GM12878 (cell line): ENCODE measurements around the gene LRRC3. TPM values are rescaled to one million over a fixed set of nuclear protein-coding genes. Genes with fewer than 3 reads are reported as not detected.

Experiments
- ATAC-seq: fragments of 200-7000 bp; cut with Tn5 transposase; 3 replicates; pipeline ENCODE4 v1.9.1; 2020; ENCODE audit warnings: mild to moderate bottlenecking, moderate library complexity
- BruUV-seq: library from RNA; stranded (reverse); fragments of 400-500 nt; replicated peaks from 2 replicates; lab custom pipeline; 2021; lab: Mats Ljungman, UMichigan
- CTCF ChIA-PET: fragments of 300-600 bp; sonication (Branson Sonifier 250); formaldehyde crosslinking; extraction: SDS; loops from one replicate; lab custom pipeline; 2021; ENCODE audit warnings: inconsistent platforms; lab: Yijun Ruan, JAX
- POLR2A ChIA-PET: fragments of 350-600 bp; formaldehyde crosslinking; extraction: SDS; loops from one replicate; lab custom pipeline; 2021; ENCODE audit warnings: inconsistent platforms; lab: Charles Lee
- RAD21 ChIA-PET: fragments of 300-600 bp; sonication (Branson Sonifier 250); formaldehyde crosslinking; loops from one replicate; lab custom pipeline; 2023; ENCODE audit warnings: antibody characterized with exemption; ENCODE audit not compliant: unreplicated experiment; lab: Charles Lee
- SMC1A ChIA-PET: fragments of 300-600 bp; sonication (Branson Sonifier 250); formaldehyde crosslinking; loops from one replicate; lab custom pipeline; 2023; ENCODE audit not compliant: unreplicated experiment, uncharacterized antibody; lab: Charles Lee
- DNase-seq: peaks from one replicate; pipeline ENCODE4 v3.0.0-alpha.2; 2011; ENCODE audit warnings: low read depth, low spot score
- FAIRE-seq: peaks from 3 replicates; lab custom pipeline; 2011; peaks lifted over from hg19 to GRCh38; lab: Jason Lieb, UNC
- H2AFZ ChIP-seq: 2 replicates; pipeline ENCODE4 v1.6.0; 2011; ENCODE audit warnings: low read depth, low read length, control low read depth; ENCODE audit not compliant: control insufficient read depth
- H3K27ac ChIP-seq: 2 replicates; pipeline ENCODE4 v1.5.1; 2011; ENCODE audit warnings: control low read depth; ENCODE audit not compliant: control insufficient read depth, insufficient read depth
- H3K27me3 ChIP-seq, 2 experiments: replicated peaks in 1 of 2; 2 replicates each; pipeline versions ENCODE4 v1.6.0 to v1.6.1; 2011; ENCODE audit warnings: low read length in 1 of 2; ENCODE audit not compliant: control insufficient read depth in 2 of 2, insufficient read depth in 2 of 2
- H3K36me3 ChIP-seq, 2 experiments: 2 replicates each; pipeline ENCODE4 v1.5.1; 2011; ENCODE audit warnings: low read length in 1 of 2; ENCODE audit not compliant: control insufficient read depth in 2 of 2, insufficient read depth in 2 of 2
- H3K4me1 ChIP-seq: 2 replicates; pipeline ENCODE4 v1.6.1; 2011; ENCODE audit warnings: mild to moderate bottlenecking, low read length, moderate library complexity, mixed read lengths; ENCODE audit not compliant: control insufficient read depth, insufficient read depth
- H3K4me2 ChIP-seq: 2 replicates; pipeline ENCODE4 v1.6.0; 2011; ENCODE audit warnings: control low read depth; ENCODE audit not compliant: control insufficient read depth, insufficient read depth
- H3K4me3 ChIP-seq: fragments of 200-600 bp; sonication (generic); 2 replicates; pipeline ENCODE4 v1.5.1; 2016
- H3K79me2 ChIP-seq: 2 replicates; pipeline ENCODE4 v1.6.0; 2011; ENCODE audit warnings: low read length; ENCODE audit not compliant: control insufficient read depth, insufficient read depth
- H3K9ac ChIP-seq: 2 replicates; pipeline ENCODE4 v1.8.0; 2011; ENCODE audit warnings: low read length, control low read depth, mixed read lengths; ENCODE audit not compliant: control insufficient read depth, insufficient read depth
- H3K9me3 ChIP-seq: replicated peaks from 3 replicates; pipeline ENCODE4 v1.5.1; 2011; ENCODE audit warnings: mild to moderate bottlenecking, low read length; ENCODE audit not compliant: control insufficient read depth, insufficient read depth
- H4K20me1 ChIP-seq: 2 replicates; pipeline ENCODE4 v1.6.0; 2011; ENCODE audit not compliant: control insufficient read depth, insufficient read depth
- E4F1 ChIP-seq: fragments of 450-650 bp; IDR thresholded peaks from 2 replicates; pipeline ENCODE4 v1.6.1; 2018; ENCODE audit warnings: borderline replicate concordance, mild to moderate bottlenecking; ENCODE audit not compliant: partially characterized antibody
- EGR1 ChIP-seq, 2 experiments: IDR thresholded peaks; 1 replicate in 1 of 2; 2 replicates in 1 of 2; pipeline ENCODE4 v1.6.1; 2011 to 2012; ENCODE audit warnings: low read depth in 2 of 2, low read length in 2 of 2, borderline replicate concordance in 1 of 2, mild to moderate bottlenecking in 1 of 2, moderate library complexity in 1 of 2
- ESRRA ChIP-seq: IDR thresholded peaks from 2 replicates; pipeline ENCODE4 v1.6.1; 2012; ENCODE audit warnings: mild to moderate bottlenecking, low read length, improper control_type of control experiment
- FOXK2 ChIP-seq: fragments of 450-650 bp; IDR thresholded peaks from 2 replicates; pipeline ENCODE4 v1.6.1; 2017; ENCODE audit warnings: mild to moderate bottlenecking, moderate library complexity
- IKZF1 ChIP-seq: fragments of 450-650 bp; conservative IDR thresholded peaks from 2 replicates; pipeline ENCODE4 v1.6.1; 2017; ENCODE audit warnings: antibody characterized with exemption, mild to moderate bottlenecking
- JUND ChIP-seq: IDR thresholded peaks from 2 replicates; pipeline ENCODE4 v1.6.1; 2012; ENCODE audit warnings: low read depth, mild to moderate bottlenecking, low read length, improper control_type of control experiment, moderate library complexity
- MEF2B ChIP-seq: fragments of 450-650 bp; IDR thresholded peaks from 2 replicates; pipeline ENCODE4 v1.6.1; 2018; ENCODE audit warnings: mild to moderate bottlenecking, moderate library complexity; ENCODE audit not compliant: partially characterized antibody, poor library complexity, severe bottlenecking
- NFYA ChIP-seq: IDR thresholded peaks from 2 replicates; pipeline ENCODE4 v1.6.1; 2011; ENCODE audit warnings: low read depth, mild to moderate bottlenecking, low read length, improper control_type of control experiment, borderline replicate concordance
- SP1 ChIP-seq: IDR thresholded peaks from one replicate; pipeline ENCODE4 v1.6.1; 2011; ENCODE audit warnings: low read depth, low read length
- SREBF1 ChIP-seq: IDR thresholded peaks from 2 replicates; pipeline ENCODE4 v1.6.1; 2012; ENCODE audit warnings: mild to moderate bottlenecking, low read length
- TAF1 ChIP-seq: IDR thresholded peaks from 2 replicates; pipeline ENCODE4 v1.6.1; 2011; ENCODE audit warnings: mild to moderate bottlenecking, low read depth, low read length, borderline replicate concordance
- TCF12 ChIP-seq: IDR thresholded peaks from 2 replicates; pipeline ENCODE4 v1.6.1; 2011; ENCODE audit warnings: low read depth, mild to moderate bottlenecking, low read length
- YY1 ChIP-seq: IDR thresholded peaks from 2 replicates; pipeline ENCODE4 v1.6.1; 2011; ENCODE audit warnings: low read depth, mild to moderate bottlenecking, low read length
- ZNF384 ChIP-seq: IDR thresholded peaks from 2 replicates; pipeline ENCODE4 v1.6.1; 2012; ENCODE audit warnings: low read depth, mild to moderate bottlenecking, low read length, improper control_type of control experiment, borderline replicate concordance
- ZSCAN29 ChIP-seq: fragments of 450-650 bp; IDR thresholded peaks from 2 replicates; pipeline ENCODE4 v1.6.1; 2017; ENCODE audit warnings: mild to moderate bottlenecking, moderate library complexity
- ZZZ3 ChIP-seq: IDR thresholded peaks from 2 replicates; pipeline ENCODE4 v1.6.1; 2011; ENCODE audit warnings: low read depth; ENCODE audit not compliant: control insufficient read depth, insufficient read length
- WGBS: methylation state at CpG from one replicate; pipeline ENCODE4 v1.1.6; 2016; ENCODE audit warnings: low lambda C conversion rate; ENCODE audit not compliant: insufficient replicate concordance, insufficient coverage; ENCODE audit errors: missing lambda C conversion rate; 5-methylcytosine and 5-hydroxymethylcytosine counted together
- in situ Hi-C: fragments of 300-500 bp; cut with MboI; formaldehyde crosslinking; loops from 9 replicates; pipeline ENCODE4 v1.14.3; 2018; ENCODE audit warnings: mixed read lengths
- intact Hi-C: fragments of 100-400 bp; cut with micrococcal nuclease; formaldehyde crosslinking; loops from one replicate; pipeline ENCODE4 v1.14.2; 2022; ENCODE audit not compliant: unreplicated experiment
- polyA plus RNA-seq, 11 experiments: library from polyadenylated mRNA; depleted of rRNA in 4 of 11; unstranded in 6 of 11; stranded (reverse) in 5 of 11; fragments of >200 nt; fragmentation: Nextera tagmentation in 4 of 11; fragmentation: Illumina TruSeq in 1 of 11; extraction: Ambion mirVana in 4 of 11; extraction: Trizol in 1 of 11; gene quantifications; 1 replicate in 1 of 11; 2 replicates in 10 of 11; pipeline versions ENCODE4 v1.2.1 to v1.2.3, GENCODE V29; 2011 to 2016; ENCODE audit warnings: inconsistent platforms in 2 of 11, missing spikeins in 2 of 11, low read depth in 1 of 11
- total RNA-seq, 4 experiments: library from RNA; depleted of rRNA in 3 of 4; stranded (reverse); fragments of >200 nt in 3 of 4; fragmentation: Illumina TruSeq in 1 of 4; extraction: Trizol in 1 of 4; gene quantifications; 2 replicates each; pipeline versions ENCODE4 v1.2.1 to v1.2.3, GENCODE V29; 2013 to 2021
- TF ChIP-seq, protein P1 (sequence below): IDR thresholded peaks from 2 replicates; pipeline ENCODE4 v1.6.1; 2012; ENCODE audit warnings: low read depth, low read length, improper control_type of control experiment

LRRC3 gene
- total and polyA plus RNA-seq, 10 of the 15 experiments (the other 5 are each of a cell fraction or from before 2014, with no cell fraction given), result 0.02 to 0.31 (median 0.09) TPM; not detected in 1

DNA sequence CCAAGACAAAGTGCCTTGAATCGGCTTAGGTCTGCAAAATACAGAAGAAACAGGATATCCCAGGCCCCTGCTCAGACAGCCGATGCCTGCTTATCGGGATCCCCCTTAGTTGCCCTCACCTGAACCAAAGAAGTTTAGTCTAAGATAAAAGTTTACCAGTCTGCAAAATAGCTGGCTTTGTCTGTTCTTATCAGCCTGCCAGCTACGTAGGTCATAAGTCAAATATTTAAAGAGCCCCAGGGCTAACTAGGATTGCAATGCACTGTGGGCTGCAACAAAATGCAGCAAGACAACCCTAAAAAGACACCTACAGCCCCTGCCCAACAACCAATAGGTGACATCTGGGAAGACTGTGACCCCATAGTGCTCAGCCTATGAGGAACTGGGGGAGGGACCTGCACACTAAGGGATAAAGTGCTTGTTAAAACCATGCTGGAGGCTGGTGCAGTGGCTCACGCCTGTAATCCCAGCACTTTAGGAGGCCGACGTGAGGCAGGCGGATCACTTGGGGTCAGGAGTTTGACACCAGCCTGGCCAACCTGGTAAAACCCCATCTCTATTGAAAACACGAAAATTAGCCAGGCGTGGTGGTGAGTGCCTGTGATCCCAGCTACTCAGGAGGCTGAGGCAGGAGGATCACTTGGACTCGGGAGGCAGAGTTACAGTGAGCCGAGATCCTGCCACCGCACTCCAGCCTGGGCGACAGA lies 27.4 kb downstream of the LRRC3 start:
- RAD21 ChIA-PET, result no interaction called here
- no peak overlapping the region for H3K4me2 ChIP-seq
- no peak overlapping the region for H3K4me3 ChIP-seq
- no peaks in the 10 kb centered on the region for H4K20me1 ChIP-seq
- SMC1A ChIA-PET, result no interaction called here
- no peak for FAIRE-seq
- no peaks in the 10 kb centered on the region for H3K27me3 ChIP-seq
- no peak for TF ChIP-seq TCF12
- TF ChIP-seq ZSCAN29, result no peak
- TF ChIP-seq ESRRA, result no peak
- no peak for TF ChIP-seq NFYA
- no peak for TF ChIP-seq TAF1
- TF ChIP-seq ZNF384, result no peak
- TF ChIP-seq JUND, result no peak
- TF ChIP-seq ZZZ3, result no peak
- no peak for TF ChIP-seq IKZF1
- no peak for TF ChIP-seq EGR1 (IDR thresholded peaks at IDR 0.05; ENCODE audit: borderline replicate concordance in 1 of 2, low read depth in 2 of 2, low read length in 2 of 2)
- no peak for TF ChIP-seq SP1
- TF ChIP-seq E4F1, result no peak
- TF ChIP-seq FOXK2, result no peak
- no peak for TF ChIP-seq SREBF1
- TF ChIP-seq MEF2B, result no peak
- TF ChIP-seq, protein P1, sequence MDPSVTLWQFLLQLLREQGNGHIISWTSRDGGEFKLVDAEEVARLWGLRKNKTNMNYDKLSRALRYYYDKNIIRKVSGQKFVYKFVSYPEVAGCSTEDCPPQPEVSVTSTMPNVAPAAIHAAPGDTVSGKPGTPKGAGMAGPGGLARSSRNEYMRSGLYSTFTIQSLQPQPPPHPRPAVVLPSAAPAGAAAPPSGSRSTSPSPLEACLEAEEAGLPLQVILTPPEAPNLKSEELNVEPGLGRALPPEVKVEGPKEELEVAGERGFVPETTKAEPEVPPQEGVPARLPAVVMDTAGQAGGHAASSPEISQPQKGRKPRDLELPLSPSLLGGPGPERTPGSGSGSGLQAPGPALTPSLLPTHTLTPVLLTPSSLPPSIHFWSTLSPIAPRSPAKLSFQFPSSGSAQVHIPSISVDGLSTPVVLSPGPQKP, result no peak
- no peak for TF ChIP-seq YY1
- WGBS, result 51% methylated on average over 14 of the region's 14 CpGs
- H3K27ac ChIP-seq, result no peak overlapping the region
- no peak for ATAC-seq
- no peak overlapping the region for H3K9ac ChIP-seq
- CTCF ChIA-PET, result interaction anchor here (0.6 kb wide), 1 partner anchor 178 kb away, joined by 4 read pairs; no protein-coding TSS in a partner anchor
- H3K9me3 ChIP-seq, result no peaks in the 10 kb centered on the region; the same call in 2 of the 3 replicates
- intact Hi-C loops (no loop called here), in situ Hi-C loops (no loop called here)
- H3K36me3 ChIP-seq, result no peaks in the 10 kb centered on the region
- H2AFZ ChIP-seq, result no peak overlapping the region
- POLR2A ChIA-PET, result no interaction called here
- H3K4me1 ChIP-seq, result no peaks in the 10 kb centered on the region
- BruUV-seq, result no TSS peak
- no peak for DNase-seq
- no peaks in the 10 kb centered on the region for H3K79me2 ChIP-seq
